ENCODE data around the gene FBXO8.
A peak's percentile ranks its signal among the peaks of the same experiment; 100 is the strongest.
"Not testable (repeated sequence)": the region's sequence is repeated elsewhere in the genome, so short reads cannot be mapped to it uniquely, and the experiment has no call there.

Gene FBXO8

DNA sequence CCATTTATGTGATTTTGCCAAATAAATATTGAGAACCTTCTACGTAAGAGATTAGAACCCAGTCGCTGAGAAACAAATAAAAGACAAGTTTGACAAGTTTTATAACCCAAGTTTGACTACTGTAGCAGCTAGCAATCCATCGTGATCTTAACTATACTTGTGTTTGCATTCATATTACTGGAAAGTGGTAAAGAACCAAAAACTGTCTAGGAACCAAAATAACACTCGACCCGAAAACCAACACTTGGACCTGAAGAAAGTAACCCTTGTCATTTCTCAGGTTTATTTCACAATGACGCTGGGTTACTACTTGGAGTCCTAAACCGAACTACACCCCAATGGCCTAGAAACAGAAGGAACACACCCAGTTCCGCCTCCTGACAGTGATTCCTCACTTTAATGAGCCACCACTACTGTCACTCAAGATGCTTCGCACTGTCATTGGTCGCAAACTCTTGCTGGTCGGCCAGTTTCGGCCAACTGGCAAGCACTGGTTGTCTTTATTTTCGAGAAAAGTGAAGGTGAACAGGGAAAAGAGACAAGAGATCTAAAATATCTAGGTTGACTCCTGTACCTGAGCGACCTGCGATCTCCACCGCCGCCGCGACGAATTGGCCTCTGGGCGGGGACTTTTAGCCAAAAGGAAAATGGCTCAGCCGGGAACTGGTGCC, 496 bp downstream of the FBXO8 start:
- peak; percentile 88 for DNase-seq

DNA sequence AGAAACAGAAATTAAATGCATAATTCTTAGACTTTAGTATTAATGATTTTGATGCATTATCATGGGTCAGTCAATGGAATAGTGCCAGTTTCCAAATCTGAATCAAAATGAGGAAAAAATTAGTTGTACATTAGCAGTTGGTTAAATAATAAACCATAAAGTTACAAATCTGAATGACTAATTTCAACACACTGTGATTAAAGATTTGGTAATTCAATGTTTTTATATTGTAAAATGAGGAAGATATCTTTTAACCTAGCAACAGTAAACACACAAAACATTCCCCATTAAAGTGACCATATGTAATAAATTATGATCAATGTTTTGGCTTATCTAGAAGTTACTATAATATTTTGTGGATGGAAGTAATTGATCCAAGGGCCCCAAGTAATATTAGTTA, 1.6 kb downstream of the FBXO8 start:
- DNase-seq, result no peak

DNA sequence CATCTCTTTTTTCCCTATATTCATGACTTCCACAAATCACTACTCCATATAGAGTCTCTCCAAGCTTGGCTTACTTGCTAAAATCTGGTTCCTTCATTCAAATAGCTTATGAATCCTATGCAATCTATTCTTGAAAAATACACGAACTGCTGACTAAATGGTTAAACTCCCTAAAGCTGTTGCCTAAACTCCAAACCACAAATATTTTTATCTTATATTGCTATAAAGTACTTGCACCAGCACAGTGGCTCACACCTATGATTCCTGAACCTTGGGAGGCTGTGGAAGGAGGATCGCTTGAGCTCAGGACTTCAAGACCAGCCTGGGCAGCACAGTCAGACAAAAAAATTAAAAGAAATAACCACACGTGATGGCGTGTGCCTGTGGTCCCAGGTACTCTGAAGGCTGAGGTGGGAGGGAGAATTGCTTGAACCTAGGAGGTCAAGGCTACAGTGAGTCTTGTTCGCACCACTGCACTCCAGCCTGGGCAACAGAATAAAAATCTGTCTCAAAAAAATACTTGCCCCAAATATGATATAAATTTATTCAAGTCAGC, 2.2 kb downstream of the FBXO8 start:
- DNase-seq, result no peak

DNA sequence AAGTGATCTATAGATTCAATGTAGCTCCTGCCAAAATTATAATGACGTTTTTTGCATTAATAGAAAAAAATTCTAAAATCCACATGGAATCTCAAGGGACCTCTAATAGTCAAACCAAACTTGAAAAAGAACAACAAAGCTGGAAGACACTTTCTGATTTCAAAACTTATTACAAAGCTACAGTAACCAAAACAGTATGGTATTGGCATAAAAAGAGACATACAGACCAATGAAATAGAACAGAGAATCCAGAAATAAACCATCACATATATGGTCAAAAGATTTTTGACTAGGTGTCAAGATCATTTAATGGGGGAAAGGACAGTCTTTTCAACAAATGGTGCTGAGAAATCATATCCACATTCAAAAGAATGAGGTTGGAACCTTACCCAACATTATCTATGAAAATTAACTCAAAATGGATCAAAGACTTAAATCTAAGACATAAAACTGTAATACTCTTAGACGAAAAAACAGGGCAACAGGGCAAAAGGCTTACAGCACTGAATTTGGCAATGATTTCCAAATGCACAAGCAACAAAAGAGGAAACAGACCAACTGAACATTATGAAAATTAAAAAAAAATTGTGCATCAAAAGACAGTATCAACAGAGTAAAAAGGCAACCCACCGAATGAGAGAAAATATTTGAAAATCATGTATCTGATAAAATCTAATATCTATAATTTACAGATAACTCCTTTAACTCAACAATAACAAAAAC, 3.9 kb downstream of the FBXO8 start:
- no peak for DNase-seq

DNA sequence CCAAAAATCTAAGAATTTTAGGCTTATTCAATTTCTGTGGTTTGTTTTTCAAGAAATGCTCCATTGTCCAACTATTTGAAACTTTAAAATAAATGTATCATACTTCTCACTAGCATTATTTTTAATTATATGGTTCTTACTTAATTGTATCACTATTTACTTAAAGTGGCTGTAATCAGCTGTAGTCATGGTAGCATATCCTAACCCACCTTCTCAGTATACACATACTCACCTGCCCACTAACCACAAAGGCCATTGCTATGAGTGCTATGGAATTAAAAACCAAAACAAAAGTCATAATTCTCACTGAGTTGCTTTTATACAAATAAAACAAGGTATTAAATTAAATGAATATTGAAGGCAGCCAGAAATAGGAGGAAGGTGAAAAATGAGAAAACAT, 5.0 kb downstream of the FBXO8 start:
- peak; percentile 63 for DNase-seq

DNA sequence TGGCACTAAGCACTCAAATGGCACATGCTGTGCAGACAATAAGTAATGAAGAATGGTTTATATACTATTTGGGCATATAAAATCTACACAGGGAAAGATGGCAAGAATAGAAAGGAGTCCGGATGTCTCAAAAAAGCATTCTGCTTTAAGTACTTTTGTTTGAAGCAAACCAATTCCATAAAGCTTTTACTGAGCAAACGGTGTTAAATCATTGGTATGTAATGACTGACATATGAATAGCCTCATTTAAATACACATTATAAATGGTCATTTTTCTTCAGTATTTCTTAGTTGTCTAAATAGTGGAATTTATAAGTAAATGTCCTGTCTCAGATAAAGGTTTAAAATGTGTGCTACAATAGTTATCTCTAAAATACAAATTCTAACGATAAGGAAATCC, 6.0 kb downstream of the FBXO8 start:
- no peak for DNase-seq

DNA sequence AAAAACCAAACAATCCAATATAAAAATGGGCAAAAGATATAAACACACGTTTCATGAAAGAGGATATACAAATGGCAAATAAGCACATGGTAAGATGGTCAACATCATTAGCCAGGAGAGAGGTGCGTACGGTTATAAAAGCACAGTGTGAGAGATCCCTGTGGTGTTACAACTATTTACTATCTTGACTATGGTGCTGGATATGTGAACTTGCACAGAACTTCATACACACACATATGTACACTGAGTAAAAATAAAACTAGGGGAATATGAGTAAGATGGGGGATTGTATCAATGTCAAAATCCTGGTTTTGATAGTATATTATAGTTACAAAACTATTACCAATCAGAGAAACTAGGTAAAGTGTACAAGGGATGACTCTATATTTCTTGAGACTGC, 8.4 kb downstream of the FBXO8 start:
- peak; percentile 78 for DNase-seq

DNA sequence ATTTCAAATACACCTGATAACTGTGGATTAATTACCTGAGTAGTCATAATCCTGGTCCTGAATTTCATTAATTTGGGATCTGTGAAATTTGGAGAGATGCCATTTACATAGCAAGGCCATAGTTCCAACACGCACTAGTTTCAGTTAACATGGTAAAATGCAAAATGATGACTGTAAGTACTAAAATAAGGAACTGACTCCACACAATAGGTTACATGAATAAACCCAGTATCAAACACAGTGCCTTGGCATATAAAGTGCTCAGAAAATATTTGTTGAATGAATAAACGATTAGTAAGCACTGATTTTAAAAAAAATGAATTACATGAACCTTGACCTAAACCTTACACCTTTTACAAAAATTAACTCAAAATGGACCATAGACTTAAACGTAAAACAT, 9.0 kb downstream of the FBXO8 start:
- no peak for DNase-seq

DNA sequence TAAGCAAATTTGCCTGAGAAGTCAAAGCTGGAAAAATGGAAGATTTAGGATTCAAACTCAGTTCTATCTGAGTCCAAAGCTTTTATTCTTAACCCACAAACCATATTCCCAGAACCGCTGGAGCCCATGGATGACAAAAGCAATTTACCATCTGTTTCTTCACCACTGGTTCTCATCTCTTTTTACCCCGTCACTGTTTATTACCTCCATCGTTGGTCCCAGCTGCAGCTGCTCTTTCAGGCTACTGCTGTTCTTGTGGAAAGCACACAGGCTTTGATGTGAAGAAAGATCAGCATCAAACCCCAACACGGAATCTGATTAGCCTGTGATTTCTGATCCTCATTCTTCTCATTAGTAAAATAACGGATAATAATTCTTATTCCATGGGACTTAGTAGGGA, 9.5 kb downstream of the FBXO8 start:
- peak; percentile 72 for DNase-seq

DNA sequence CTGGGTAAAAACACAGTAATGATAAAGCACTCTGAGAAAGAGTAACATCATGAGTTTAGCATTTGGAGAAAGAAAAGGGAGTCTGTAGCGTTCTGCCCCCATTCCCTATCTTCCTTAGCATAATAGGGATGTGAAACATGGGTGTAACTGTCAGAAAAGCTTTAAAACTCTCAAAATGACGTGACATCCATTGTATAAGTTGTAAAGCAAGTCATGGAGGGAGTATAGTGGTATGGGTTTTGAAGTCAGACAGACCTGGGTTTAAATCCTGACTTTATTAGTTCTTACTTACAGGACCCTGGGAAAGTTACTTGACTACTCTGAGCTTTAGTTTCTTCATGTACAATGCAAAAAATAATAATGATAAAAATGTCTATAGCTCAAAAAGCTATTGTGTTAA, 17.1 kb downstream of the FBXO8 start:
- no peak for DNase-seq

DNA sequence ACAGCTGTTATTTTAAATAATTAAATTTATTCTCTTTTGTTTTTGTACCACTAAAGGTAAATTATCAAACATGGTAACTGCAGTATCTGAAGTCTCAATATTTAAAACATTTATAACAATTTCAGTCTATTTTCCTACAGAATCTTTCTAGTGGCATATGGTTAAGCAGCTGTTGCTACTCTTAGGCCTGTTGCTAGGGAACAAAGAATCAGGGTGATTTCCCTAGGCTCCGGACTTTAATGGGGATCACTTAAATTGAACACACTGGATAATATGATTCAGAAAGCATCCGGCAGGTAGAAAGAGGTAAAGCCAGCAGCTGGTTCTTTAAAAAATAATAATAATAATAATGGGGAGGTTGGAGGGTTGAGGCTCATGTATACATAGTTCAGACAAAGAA, 17.6 kb downstream of the FBXO8 start:
- DNase-seq, result peak; percentile 75

DNA sequence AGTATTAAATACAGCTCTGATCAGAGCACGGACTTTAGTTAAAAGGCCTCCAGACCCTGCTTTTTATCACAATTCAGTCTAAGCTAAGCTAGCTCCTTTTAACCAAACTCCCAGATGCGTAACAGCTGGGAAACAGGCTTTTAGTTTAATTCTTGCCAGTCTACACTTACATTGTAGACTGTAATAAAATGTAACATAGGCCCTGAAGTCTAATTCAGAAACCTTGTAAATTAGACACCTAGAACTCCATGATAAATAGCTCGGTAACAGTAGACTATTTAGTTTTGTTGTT, 20.1 kb downstream of the FBXO8 start:
- no peak for DNase-seq

DNA sequence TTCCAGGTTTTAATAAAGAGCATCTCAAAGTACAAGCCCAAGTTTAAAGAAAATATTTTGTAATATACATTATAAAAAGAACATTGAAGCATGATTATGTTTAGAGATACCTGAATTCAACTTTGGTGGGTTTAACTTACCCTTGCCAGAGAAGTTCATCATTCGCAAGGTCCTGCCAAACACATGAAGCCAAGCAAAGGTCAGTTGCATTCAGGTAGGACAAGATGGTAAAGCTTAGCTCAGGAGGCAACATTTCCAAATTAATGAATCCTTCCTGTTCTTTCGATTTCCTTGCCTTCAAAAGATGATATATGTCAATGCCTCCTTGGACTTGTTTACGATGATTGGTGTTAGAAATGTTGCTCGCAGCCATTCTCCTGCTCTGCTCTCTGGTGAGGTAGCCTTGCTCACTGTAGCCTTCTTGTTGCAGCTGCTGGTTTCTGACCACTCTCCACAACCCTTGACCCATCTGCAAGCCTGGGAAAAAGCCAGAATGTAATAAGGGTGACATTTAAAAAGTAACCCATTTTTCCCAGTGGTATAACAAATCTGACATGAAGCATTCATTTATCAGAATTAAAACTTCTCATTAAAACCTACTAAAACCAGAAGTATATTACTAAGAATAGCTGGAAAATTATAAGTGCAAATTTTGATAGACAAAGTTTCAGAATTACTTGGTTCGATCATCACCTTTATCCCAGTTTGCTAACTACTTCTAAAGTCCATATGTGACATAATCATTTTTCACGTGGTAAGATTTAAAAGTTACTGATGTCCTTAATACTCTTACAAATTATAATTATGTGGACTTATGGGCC, 20.6 kb downstream of the FBXO8 start:
- DNase-seq, result no peak

DNA sequence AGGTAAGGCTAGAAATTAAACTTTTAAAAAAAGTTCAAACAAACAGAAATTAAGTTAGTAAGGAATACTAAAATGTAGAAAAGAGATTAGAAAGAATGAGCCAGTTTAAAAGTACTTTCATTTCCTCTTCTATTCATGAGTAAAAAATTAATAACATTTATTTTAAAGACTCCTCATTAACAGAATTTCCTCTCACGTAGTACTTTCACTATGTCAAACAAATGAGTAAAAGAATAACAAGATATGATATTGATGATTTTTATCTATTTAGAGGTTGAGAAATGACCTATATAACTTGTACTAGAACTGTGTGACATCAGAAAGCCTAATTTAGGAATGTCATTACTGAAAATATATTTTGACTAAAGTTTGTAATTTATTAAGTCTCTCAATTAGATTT, 22.0 kb downstream of the FBXO8 start:
- not testable (repeated sequence) for DNase-seq

DNA sequence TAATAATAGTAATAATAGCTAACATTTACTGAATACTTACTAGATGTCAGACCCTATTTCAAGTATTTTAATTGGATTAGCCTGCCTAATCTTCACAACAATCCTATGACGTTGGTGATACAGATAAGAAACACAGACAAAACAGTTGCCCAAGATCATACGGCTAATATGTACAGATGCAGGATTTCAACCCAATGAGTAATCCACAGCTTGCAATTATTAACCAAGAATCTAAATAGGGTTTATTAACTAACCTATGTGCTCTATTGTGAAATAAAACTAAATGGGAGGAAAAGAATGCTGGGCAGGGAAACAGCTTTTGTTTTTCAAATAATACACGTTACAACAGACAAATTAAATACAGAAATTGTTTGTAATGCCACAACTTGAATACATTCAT, 23.4 kb downstream of the FBXO8 start:
- DNase-seq, result no peak

DNA sequence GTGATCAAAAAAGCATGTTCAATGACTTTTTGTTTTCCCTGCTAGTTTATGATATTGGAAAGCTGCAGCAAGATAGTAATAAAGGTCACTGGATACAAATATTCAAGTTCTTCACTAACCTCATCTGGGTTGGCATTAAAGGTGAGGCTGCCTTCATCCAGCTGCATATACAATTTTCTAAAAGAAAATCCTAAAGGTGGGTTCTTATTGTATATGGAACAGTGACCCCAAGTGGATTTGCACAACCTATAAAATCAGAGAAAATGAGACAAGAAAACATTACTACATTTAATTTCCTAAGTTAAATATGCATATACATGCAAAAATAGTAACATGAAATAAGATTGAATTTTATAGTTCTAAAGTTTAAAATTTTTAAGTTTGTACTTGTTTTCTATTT, 23.9 kb downstream of the FBXO8 start:
- DNase-seq, result peak; percentile 74

DNA sequence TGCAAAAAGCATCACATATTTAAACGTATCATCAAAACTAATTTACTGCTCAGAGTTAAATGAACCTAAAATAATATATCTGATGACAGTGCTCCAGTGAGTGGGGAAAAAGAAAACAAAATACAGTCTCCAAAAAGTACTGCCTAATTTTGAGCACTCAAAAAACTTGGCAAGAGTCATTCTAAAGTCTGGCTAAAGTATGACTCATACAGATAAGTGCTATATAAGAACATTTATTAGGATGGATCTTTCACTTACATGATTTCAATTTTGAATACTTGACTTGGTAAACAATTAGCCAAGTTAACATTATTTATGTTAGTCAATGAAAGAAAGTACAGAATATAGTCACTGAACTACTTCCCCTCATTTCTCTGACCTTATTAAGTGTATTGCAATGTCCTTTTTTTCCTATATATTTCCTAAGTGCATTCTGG, 27.2 kb downstream of the FBXO8 start:
- no peak for DNase-seq

DNA sequence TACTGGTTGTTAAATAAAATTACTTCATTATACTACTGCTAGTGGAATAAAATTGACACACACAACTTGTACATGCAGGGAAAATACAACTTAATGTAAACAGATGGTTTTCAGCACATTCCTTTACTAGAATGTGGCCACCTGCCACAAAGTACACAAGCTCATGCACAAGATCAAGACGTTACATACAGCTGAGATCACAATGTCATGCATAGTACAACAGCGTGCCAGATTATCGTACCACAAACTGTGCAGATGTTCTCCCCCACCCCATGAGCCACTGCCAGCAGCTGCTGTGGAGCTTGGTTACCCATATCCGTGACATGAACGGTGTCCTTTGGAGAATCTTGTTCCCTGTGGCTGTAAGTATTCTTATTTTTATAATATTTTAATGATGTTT, 27.7 kb downstream of the FBXO8 start:
- DNase-seq, result no peak

DNA sequence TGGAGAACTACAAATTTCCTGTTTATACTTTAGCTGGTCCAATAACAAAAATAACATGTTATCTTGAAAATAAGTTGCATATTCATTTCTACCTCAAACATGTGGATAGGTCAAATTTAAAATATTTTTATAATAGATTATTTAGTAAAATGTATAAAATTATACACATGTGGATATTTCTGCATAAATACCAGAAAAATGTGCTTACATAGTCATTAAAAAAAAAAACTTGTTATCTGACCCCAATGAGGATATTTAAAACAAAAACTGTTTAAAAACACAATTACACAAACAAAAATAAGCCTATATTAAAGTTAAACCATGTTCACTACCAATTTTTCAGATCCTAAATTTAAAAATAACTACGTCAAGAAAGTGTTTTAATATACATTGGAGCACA, 28.1 kb downstream of the FBXO8 start:
- DNase-seq, result no peak

DNA sequence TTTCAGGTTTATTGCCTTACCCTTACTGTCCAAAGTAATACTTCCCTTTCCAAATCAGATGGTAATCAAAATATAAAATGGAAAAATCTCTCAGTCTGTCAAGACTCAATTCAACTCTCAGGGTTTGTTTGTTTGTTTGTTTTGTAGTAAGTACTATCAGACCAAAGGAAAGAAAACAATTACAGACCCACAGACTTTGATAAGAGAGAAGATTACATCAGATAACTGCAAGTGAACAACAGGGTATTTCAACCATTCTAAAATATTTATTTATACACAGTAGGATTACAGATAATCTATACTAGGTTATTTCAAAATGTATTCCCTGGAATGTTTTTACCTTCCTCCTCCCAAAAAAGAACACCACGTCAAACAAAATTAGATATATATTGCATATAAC, 28.9 kb downstream of the FBXO8 start:
- no peak for DNase-seq

DNA sequence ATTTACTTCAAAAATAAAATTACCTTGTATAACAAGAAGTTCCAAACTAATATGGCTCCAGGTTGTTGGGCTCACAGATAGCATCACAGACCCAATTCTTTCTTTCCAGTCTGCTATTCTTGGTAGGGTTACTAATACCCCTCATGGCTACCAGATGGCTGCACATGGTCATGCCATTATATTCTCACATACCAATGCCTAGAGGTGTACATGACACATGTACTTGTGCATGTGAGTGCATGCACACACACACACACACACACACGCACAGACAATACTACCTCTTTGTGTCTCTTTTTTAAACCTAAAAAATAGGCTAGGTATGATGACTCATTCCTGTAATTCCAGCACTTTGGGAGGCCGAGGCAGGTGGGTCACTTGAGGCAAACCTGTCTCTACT, 31.1 kb downstream of the FBXO8 start:
- no peak for DNase-seq

DNA sequence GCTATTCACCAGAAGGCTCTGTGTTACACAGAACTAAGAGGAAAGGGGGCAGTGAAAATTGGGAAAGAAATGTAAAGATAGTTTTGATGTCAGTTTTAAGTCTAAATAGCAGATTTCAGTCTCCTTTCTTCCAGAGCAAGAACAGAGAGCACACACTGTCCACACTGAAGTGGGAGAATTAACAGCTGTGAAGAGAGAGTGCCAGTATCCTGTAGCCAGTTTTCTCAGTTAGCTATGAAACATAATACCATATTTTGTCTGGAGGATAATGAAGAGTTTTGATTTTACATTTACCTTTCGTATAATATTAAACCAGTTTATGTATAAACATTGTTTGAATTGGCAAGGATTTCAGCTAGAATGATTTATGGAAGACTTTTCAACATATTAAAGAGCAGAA, 35.1 kb downstream of the FBXO8 start:
- no peak for DNase-seq

DNA sequence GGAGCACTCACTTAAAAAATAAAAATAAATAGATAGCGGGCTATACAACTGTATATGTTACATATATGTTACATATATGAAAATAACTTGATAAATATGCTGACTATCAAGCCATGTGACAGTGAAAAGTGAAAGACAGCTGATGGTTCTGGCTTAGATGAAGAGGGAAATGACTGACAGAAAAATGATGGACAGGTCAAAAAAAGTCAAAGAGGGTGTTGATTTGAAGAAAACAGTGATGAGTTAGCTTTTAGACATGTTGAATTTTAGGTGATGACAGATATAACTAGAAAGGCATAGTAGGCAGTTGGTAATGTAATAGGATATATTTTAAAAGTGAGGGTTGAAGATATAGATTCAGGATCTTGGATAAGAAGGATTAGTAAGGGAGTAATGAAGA, 37.8 kb downstream of the FBXO8 start:
- no peak for DNase-seq

DNA sequence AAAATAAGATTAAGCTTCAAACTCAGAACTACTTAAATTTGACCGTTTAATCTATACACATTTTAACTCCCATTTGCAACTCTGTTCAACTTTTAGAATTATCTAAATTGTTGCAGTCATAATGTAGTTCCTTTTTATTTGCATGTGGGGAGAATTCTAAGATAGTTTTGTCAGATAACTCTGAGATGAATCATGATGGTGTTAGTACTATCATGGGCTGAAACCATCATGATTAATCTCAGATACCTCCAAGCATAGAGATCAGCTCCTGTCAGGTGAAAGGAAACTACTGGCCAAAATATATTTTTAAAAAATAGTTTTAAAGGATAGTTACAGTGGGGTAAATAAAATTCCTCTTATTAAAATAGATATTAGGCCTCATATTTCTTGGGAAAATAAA, 39.0 kb downstream of the FBXO8 start:
- no peak for DNase-seq

All from NCI-H748 treated with DMSO at 0.1 percent for 48 hours (cell line).